ENCODE results near the gene SLC12A8. TPM values are rescaled to one million over a fixed set of nuclear protein-coding genes. Genes with fewer than 3 reads are reported as not detected.

SLC12A8 gene
- total and polyA plus RNA-seq, 10 of the 15 experiments (the other 5 are each of a cell fraction or from before 2014, with no cell fraction given) = 2.5 to 71.6 (median 50.1) TPM

DNA sequence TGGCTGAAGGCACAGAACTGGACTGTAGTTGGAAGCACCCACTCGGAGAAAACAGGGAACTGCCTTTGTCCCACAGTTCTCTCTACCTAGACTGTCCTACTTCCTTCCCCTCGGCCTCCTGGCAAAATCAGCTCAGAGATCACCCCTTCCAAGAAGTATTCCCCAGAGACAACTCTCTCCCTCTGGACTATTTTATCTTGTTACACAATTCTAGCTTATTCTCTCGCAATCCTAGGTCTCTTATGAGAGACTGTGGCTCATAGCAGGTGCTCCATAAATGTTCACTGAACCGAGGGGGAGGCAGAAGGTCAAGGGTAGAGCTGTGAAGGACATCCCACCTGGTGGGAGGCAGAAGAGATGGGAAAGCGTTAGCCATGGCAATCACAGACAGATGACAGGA lies 167.4 kb downstream of the SLC12A8 start:
- Histone ChIP-seq H3K9ac (ENCODE audit: control insufficient read depth, insufficient read depth, low read length) (no peak overlapping the region), H3K27me3 (replicated peaks in 1 of 2; ENCODE audit: control insufficient read depth in 2 of 2, insufficient read depth in 2 of 2, low read length in 1 of 2) (no peaks in the 10 kb centered on the region), H3K36me3 (ENCODE audit: control insufficient read depth in 2 of 2, insufficient read depth in 2 of 2, low read length in 1 of 2) (peaks cover 0 to 11% of the 10 kb centered on the region in 2 experiments; a peak in 2 of 4 replicates), H4K20me1 (ENCODE audit: control insufficient read depth, insufficient read depth) (no peaks in the 10 kb centered on the region), H3K4me2 (ENCODE audit: control insufficient read depth, insufficient read depth) (no peak overlapping the region), H3K4me3 (no peak overlapping the region), H3K27ac (ENCODE audit: control insufficient read depth, insufficient read depth) (no peak overlapping the region), H3K9me3 (replicated peaks; ENCODE audit: control insufficient read depth, insufficient read depth, low read length) (peaks cover 6% of the 10 kb centered on the region; the same call in 2 of the 3 replicates), H2AFZ (ENCODE audit: control insufficient read depth, low read depth, low read length) (no peak overlapping the region), H3K79me2 (ENCODE audit: control insufficient read depth, insufficient read depth, low read length) (peaks cover 33% of the 10 kb centered on the region), H3K4me1 (ENCODE audit: control insufficient read depth, insufficient read depth, low read length) (no peaks in the 10 kb centered on the region)
- no peak for TF ChIP-seq PBX3 (IDR thresholded peaks at IDR 0.05; ENCODE audit: insufficient replicate concordance, low read depth, low read length)
- TF ChIP-seq, protein P1, sequence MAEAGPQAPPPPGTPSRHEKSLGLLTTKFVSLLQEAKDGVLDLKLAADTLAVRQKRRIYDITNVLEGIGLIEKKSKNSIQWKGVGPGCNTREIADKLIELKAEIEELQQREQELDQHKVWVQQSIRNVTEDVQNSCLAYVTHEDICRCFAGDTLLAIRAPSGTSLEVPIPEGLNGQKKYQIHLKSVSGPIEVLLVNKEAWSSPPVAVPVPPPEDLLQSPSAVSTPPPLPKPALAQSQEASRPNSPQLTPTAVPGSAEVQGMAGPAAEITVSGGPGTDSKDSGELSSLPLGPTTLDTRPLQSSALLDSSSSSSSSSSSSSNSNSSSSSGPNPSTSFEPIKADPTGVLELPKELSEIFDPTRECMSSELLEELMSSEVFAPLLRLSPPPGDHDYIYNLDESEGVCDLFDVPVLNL (IDR thresholded peaks at IDR 0.05; ENCODE audit: low read depth, low read length) = no peak
- TF ChIP-seq JUND (IDR thresholded peaks at IDR 0.05; ENCODE audit: low read depth, low read length) = no peak
- CTCF ChIA-PET = no interaction called here
- SMC1A ChIA-PET (ENCODE audit: uncharacterized antibody, unreplicated experiment) = interaction anchor here (0.7 to 1.5 kb wide), 3 partner anchors 9 to 121 kb away, joined by 3 to 4 read pairs (median 3); no protein-coding TSS in a partner anchor
- FAIRE-seq (no peak), ATAC-seq (no peak), DNase-seq (ENCODE audit: low read depth, low spot score) (no peak)
- POLR2A ChIA-PET = no interaction called here
- in situ Hi-C loops (cut with MboI) = no loop called here
- intact Hi-C loops (cut with micrococcal nuclease; ENCODE audit: unreplicated experiment) = no loop called here
- 99% methylated on average over 5 of the region's 5 CpGs for WGBS (ENCODE audit: insufficient coverage, insufficient replicate concordance, low lambda C conversion rate, missing lambda C conversion rate)
- RAD21 ChIA-PET (ENCODE audit: unreplicated experiment) = no interaction called here
- no TSS peak for BruUV-seq (replicated peaks)

DNA sequence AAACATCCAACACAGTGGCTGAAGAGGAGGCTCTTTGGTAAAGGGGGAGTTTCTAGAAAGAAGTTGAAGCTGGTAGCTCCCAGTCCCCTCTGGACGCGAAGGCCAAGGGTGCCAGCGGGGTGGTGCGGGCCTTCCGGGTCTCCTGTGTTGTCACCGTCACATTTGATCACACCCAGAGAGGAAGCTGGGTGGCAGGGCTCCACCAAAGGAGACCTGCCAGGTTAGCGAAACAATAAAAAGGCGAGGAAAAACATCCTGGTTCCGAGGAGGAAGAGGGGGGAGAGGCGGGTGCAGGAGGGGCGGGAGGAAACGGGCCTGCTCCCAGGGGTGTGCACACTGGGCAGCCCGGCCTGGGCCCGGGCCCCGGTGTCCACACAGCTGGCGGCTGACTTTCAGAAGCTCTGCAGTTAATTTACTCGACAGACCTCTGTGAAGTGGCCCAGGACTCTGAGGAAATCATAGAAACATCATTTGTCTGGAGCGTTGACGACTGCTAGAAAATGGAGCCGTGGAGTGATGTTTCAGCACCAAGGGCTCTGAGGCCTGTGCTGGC lies 168.9 kb downstream of the SLC12A8 start:
- RAD21 ChIA-PET (ENCODE audit: unreplicated experiment) = no interaction called here
- Histone ChIP-seq H3K4me2 (ENCODE audit: control insufficient read depth, insufficient read depth) (no peak overlapping the region), H3K79me2 (ENCODE audit: control insufficient read depth, insufficient read depth, low read length) (peaks cover 31% of the 10 kb centered on the region), H3K27me3 (replicated peaks in 1 of 2; ENCODE audit: control insufficient read depth in 2 of 2, insufficient read depth in 2 of 2, low read length in 1 of 2) (no peaks in the 10 kb centered on the region), H3K36me3 (ENCODE audit: control insufficient read depth in 2 of 2, insufficient read depth in 2 of 2, low read length in 1 of 2) (peaks cover 0 to 6% of the 10 kb centered on the region in 2 experiments; a peak in 2 of 4 replicates), H3K27ac (ENCODE audit: control insufficient read depth, insufficient read depth) (no peak overlapping the region), H3K9me3 (replicated peaks; ENCODE audit: control insufficient read depth, insufficient read depth, low read length) (peaks cover 9% of the 10 kb centered on the region; the same call in 2 of the 3 replicates), H3K4me3 (no peak overlapping the region), H2AFZ (ENCODE audit: control insufficient read depth, low read depth, low read length) (no peak overlapping the region), H3K9ac (ENCODE audit: control insufficient read depth, insufficient read depth, low read length) (no peak overlapping the region), H4K20me1 (ENCODE audit: control insufficient read depth, insufficient read depth) (no peaks in the 10 kb centered on the region), H3K4me1 (ENCODE audit: control insufficient read depth, insufficient read depth, low read length) (no peaks in the 10 kb centered on the region)
- no peak for DNase-seq (ENCODE audit: low read depth, low spot score)
- SMC1A ChIA-PET (ENCODE audit: uncharacterized antibody, unreplicated experiment) = interaction anchor here (1.1 to 1.3 kb wide), 2 partner anchors 9 to 14 kb away, joined by 3 to 5 read pairs; no protein-coding TSS in a partner anchor
- POLR2A ChIA-PET = no interaction called here
- no peak for TF ChIP-seq YBX1 (IDR thresholded peaks at IDR 0.05)
- TF ChIP-seq SUPT20H (IDR thresholded peaks at IDR 0.05; ENCODE audit: borderline replicate concordance, control insufficient read depth, low read depth, low read length) = no peak
- no peak for TF ChIP-seq NRF1 (conservative IDR thresholded peaks at IDR 0.05; ENCODE audit: low read depth, low read length)
- no peak for TF ChIP-seq RBBP5 (conservative IDR thresholded peaks at IDR 0.05)
- no peak for TF ChIP-seq RUNX3 (IDR thresholded peaks at IDR 0.05; ENCODE audit: low read length)
- 92% methylated on average over 16 of the region's 20 CpGs for WGBS (ENCODE audit: insufficient coverage, insufficient replicate concordance, low lambda C conversion rate, missing lambda C conversion rate)
- ATAC-seq = no peak
- FAIRE-seq = no peak
- BruUV-seq (replicated peaks) = no TSS peak
- intact Hi-C loops (cut with micrococcal nuclease; ENCODE audit: unreplicated experiment) (no loop called here), in situ Hi-C loops (cut with MboI) (no loop called here)
- CTCF ChIA-PET = no interaction called here
